ENCODE data around the gene PRM1.

PRM1 gene

GRCh38 chr16:11245222-11245737 lies 35.9 kb downstream of the PRM1 start:
- H3K27me3 ChIP-seq (ENCODE audit: control insufficient read depth in 2 of 2, insufficient read depth in 2 of 2, low read length in 2 of 2): no peaks in the 10 kb centered on the region
- H3K4me1 ChIP-seq (ENCODE audit: control insufficient read depth in 2 of 2, insufficient read depth in 2 of 2, low read length in 2 of 2): no peaks in the 10 kb centered on the region
- H3K4me3 ChIP-seq (ENCODE audit: low read length in 2 of 2): no peak overlapping the region
- H3K36me3 ChIP-seq (ENCODE audit: control insufficient read depth in 2 of 2, insufficient read depth in 2 of 2, low read length in 2 of 2): no peaks in the 10 kb centered on the region
- H3K27ac ChIP-seq (ENCODE audit: low read depth in 2 of 2, low read length in 2 of 2): no peak overlapping the region
- no peak overlapping the region for H3K9ac ChIP-seq (ENCODE audit: low read depth in 1 of 2, low read length in 2 of 2)
- no peaks in the 10 kb centered on the region for H3K9me3 ChIP-seq (ENCODE audit: control insufficient read depth in 2 of 2, low read length in 2 of 2)

GRCh38 chr16:11242658-11243057 lies 38.5 kb downstream of the PRM1 start:
- Histone ChIP-seq H3K27me3 (ENCODE audit: control insufficient read depth in 2 of 2, insufficient read depth in 2 of 2, low read length in 2 of 2) (no peaks in the 10 kb centered on the region), H3K27ac (ENCODE audit: low read depth in 2 of 2, low read length in 2 of 2) (no peak overlapping the region), H3K9me3 (ENCODE audit: control insufficient read depth in 2 of 2, low read length in 2 of 2) (no peaks in the 10 kb centered on the region), H3K36me3 (ENCODE audit: control insufficient read depth in 2 of 2, insufficient read depth in 2 of 2, low read length in 2 of 2) (no peaks in the 10 kb centered on the region), H3K4me3 (ENCODE audit: low read length in 2 of 2) (no peak overlapping the region), H3K4me1 (ENCODE audit: control insufficient read depth in 2 of 2, insufficient read depth in 2 of 2, low read length in 2 of 2) (no peaks in the 10 kb centered on the region), H3K9ac (ENCODE audit: low read depth in 1 of 2, low read length in 2 of 2) (no peak overlapping the region)

GRCh38 chr16:11241480-11242204 lies 39.5 kb downstream of the PRM1 start:
- H3K27ac ChIP-seq (ENCODE audit: low read depth in 2 of 2, low read length in 2 of 2): no peak overlapping the region
- H3K9me3 ChIP-seq (ENCODE audit: control insufficient read depth in 2 of 2, low read length in 2 of 2): no peaks in the 10 kb centered on the region
- H3K9ac ChIP-seq (ENCODE audit: low read depth in 1 of 2, low read length in 2 of 2): no peak overlapping the region
- no peaks in the 10 kb centered on the region for H3K36me3 ChIP-seq (ENCODE audit: control insufficient read depth in 2 of 2, insufficient read depth in 2 of 2, low read length in 2 of 2)
- H3K27me3 ChIP-seq (ENCODE audit: control insufficient read depth in 2 of 2, insufficient read depth in 2 of 2, low read length in 2 of 2): no peaks in the 10 kb centered on the region
- H3K4me1 ChIP-seq (ENCODE audit: control insufficient read depth in 2 of 2, insufficient read depth in 2 of 2, low read length in 2 of 2): no peaks in the 10 kb centered on the region
- H3K4me3 ChIP-seq (ENCODE audit: low read length in 2 of 2): no peak overlapping the region

GRCh38 chr16:11240636-11241473 lies 40.3 kb downstream of the PRM1 start:
- Histone ChIP-seq H3K4me1 (ENCODE audit: control insufficient read depth in 2 of 2, insufficient read depth in 2 of 2, low read length in 2 of 2) (peaks cover 0 to under 1% of the 10 kb centered on the region in 2 donors), H3K9me3 (ENCODE audit: control insufficient read depth in 2 of 2, low read length in 2 of 2) (no peaks in the 10 kb centered on the region), H3K4me3 (ENCODE audit: low read length in 2 of 2) (no peak overlapping the region), H3K27ac (ENCODE audit: low read depth in 2 of 2, low read length in 2 of 2) (no peak overlapping the region), H3K9ac (ENCODE audit: low read depth in 1 of 2, low read length in 2 of 2) (no peak overlapping the region), H3K27me3 (ENCODE audit: control insufficient read depth in 2 of 2, insufficient read depth in 2 of 2, low read length in 2 of 2) (no peaks in the 10 kb centered on the region), H3K36me3 (ENCODE audit: control insufficient read depth in 2 of 2, insufficient read depth in 2 of 2, low read length in 2 of 2) (no peaks in the 10 kb centered on the region)

- H3K9me3 ChIP-seq (ENCODE audit: control insufficient read depth in 2 of 2, low read length in 2 of 2): no peaks in the 10 kb centered on the region
- no peak overlapping the region for H3K9ac ChIP-seq (ENCODE audit: low read depth in 1 of 2, low read length in 2 of 2)
- H3K36me3 ChIP-seq (ENCODE audit: control insufficient read depth in 2 of 2, insufficient read depth in 2 of 2, low read length in 2 of 2): no peaks in the 10 kb centered on the region
- H3K4me1 ChIP-seq (ENCODE audit: control insufficient read depth in 2 of 2, insufficient read depth in 2 of 2, low read length in 2 of 2): peaks cover 2 to 3% of the 10 kb centered on the region in 2 donors
- H3K27ac ChIP-seq (ENCODE audit: low read depth in 2 of 2, low read length in 2 of 2): no peak overlapping the region
- no peaks in the 10 kb centered on the region for H3K27me3 ChIP-seq (ENCODE audit: control insufficient read depth in 2 of 2, insufficient read depth in 2 of 2, low read length in 2 of 2)
- H3K4me3 ChIP-seq (ENCODE audit: low read length in 2 of 2): no peak overlapping the region
These were observed 41.2 kb downstream of the PRM1 start for GRCh38 chr16:11239644-11240632.

- H3K4me1 ChIP-seq (ENCODE audit: control insufficient read depth in 2 of 2, insufficient read depth in 2 of 2, low read length in 2 of 2): peaks cover 2 to 5% of the 10 kb centered on the region in 2 donors
- H3K9me3 ChIP-seq (ENCODE audit: control insufficient read depth in 2 of 2, low read length in 2 of 2): no peaks in the 10 kb centered on the region
- H3K9ac ChIP-seq (ENCODE audit: low read depth in 1 of 2, low read length in 2 of 2): no peak overlapping the region
- no peaks in the 10 kb centered on the region for H3K36me3 ChIP-seq (ENCODE audit: control insufficient read depth in 2 of 2, insufficient read depth in 2 of 2, low read length in 2 of 2)
- H3K27me3 ChIP-seq (ENCODE audit: control insufficient read depth in 2 of 2, insufficient read depth in 2 of 2, low read length in 2 of 2): no peaks in the 10 kb centered on the region
- no peak overlapping the region for H3K4me3 ChIP-seq (ENCODE audit: low read length in 2 of 2)
- H3K27ac ChIP-seq (ENCODE audit: low read depth in 2 of 2, low read length in 2 of 2): no peak overlapping the region
These were observed 42.6 kb downstream of the PRM1 start for GRCh38 chr16:11238272-11239202.

- Histone ChIP-seq H3K9me3 (ENCODE audit: control insufficient read depth in 2 of 2, low read length in 2 of 2) (no peaks in the 10 kb centered on the region), H3K36me3 (ENCODE audit: control insufficient read depth in 2 of 2, insufficient read depth in 2 of 2, low read length in 2 of 2) (no peaks in the 10 kb centered on the region), H3K27ac (ENCODE audit: low read depth in 2 of 2, low read length in 2 of 2) (no peak overlapping the region), H3K4me3 (ENCODE audit: low read length in 2 of 2) (no peak overlapping the region), H3K27me3 (ENCODE audit: control insufficient read depth in 2 of 2, insufficient read depth in 2 of 2, low read length in 2 of 2) (no peaks in the 10 kb centered on the region), H3K4me1 (ENCODE audit: control insufficient read depth in 2 of 2, insufficient read depth in 2 of 2, low read length in 2 of 2) (peaks cover 5 to 6% of the 10 kb centered on the region in 2 donors), H3K9ac (ENCODE audit: low read depth in 1 of 2, low read length in 2 of 2) (no peak overlapping the region)
These were observed 44.5 kb downstream of the PRM1 start for GRCh38 chr16:11236461-11237254.

GRCh38 chr16:11235703-11235991 lies 45.5 kb downstream of the PRM1 start:
- Histone ChIP-seq H3K4me3 (ENCODE audit: low read length in 2 of 2) (no peak overlapping the region), H3K36me3 (ENCODE audit: control insufficient read depth in 2 of 2, insufficient read depth in 2 of 2, low read length in 2 of 2) (no peaks in the 10 kb centered on the region), H3K9me3 (ENCODE audit: control insufficient read depth in 2 of 2, low read length in 2 of 2) (no peaks in the 10 kb centered on the region), H3K4me1 (ENCODE audit: control insufficient read depth in 2 of 2, insufficient read depth in 2 of 2, low read length in 2 of 2) (peaks cover 5 to 6% of the 10 kb centered on the region in 2 donors), H3K27me3 (ENCODE audit: control insufficient read depth in 2 of 2, insufficient read depth in 2 of 2, low read length in 2 of 2) (no peaks in the 10 kb centered on the region), H3K27ac (ENCODE audit: low read depth in 2 of 2, low read length in 2 of 2) (no peak overlapping the region), H3K9ac (ENCODE audit: low read depth in 1 of 2, low read length in 2 of 2) (no peak overlapping the region)
